HG03432 (cell line): ENCODE results near the gene MYH16.
"Not testable (repeated sequence)": the region's sequence is repeated elsewhere in the genome, so short reads cannot be mapped to it uniquely, and the experiment has no call there.

Experiments used
- ATAC-seq: cut with Tn5 transposase; IDR thresholded peaks from one replicate; pipeline ENCODE4 v1.9.1; 2021; ENCODE audit warnings: mild to moderate bottlenecking, moderate library complexity; ENCODE audit not compliant: unreplicated experiment

MYH16 gene

GRCh38 chr7:99301496-99301895, 28.9 kb downstream of the MYH16 start:
- no peak for ATAC-seq

- no peak for ATAC-seq
Observed at GRCh38 chr7:99305473-99306260, 33.0 kb downstream of the MYH16 start.

GRCh38 chr7:99308461-99309074, 35.9 kb downstream of the MYH16 start:
- no peak for ATAC-seq

- ATAC-seq = no peak
Observed at GRCh38 chr7:99309111-99309510, 36.5 kb downstream of the MYH16 start.

- ATAC-seq = no peak
Observed at GRCh38 chr7:99310004-99310403, 37.4 kb downstream of the MYH16 start.

- ATAC-seq = no peak
Observed at GRCh38 chr7:99311702-99312101, 39.1 kb downstream of the MYH16 start.

GRCh38 chr7:99312316-99313203, 39.9 kb downstream of the MYH16 start:
- ATAC-seq = no peak

- ATAC-seq = no peak
Observed at GRCh38 chr7:99313204-99313573, 40.5 kb downstream of the MYH16 start.

GRCh38 chr7:99314504-99314903, 41.9 kb downstream of the MYH16 start:
- ATAC-seq = no peak

GRCh38 chr7:99320371-99320770, 47.7 kb downstream of the MYH16 start:
- ATAC-seq = no peak

- not testable (repeated sequence) for ATAC-seq
Observed at GRCh38 chr7:99322659-99323058, 50.0 kb downstream of the MYH16 start.

- ATAC-seq = no peak
Observed at GRCh38 chr7:99324559-99324958, 51.9 kb downstream of the MYH16 start.

- no peak for ATAC-seq
Observed at GRCh38 chr7:99325001-99325493, 52.4 kb downstream of the MYH16 start.

- peak; percentile 93 for ATAC-seq
Observed at GRCh38 chr7:99325592-99326407, 53.2 kb downstream of the MYH16 start, which contains the start of gene ARPC1A. Gene ARPC1A, plus strand, starts transcription at chr7:99325898. Its CDS starts 7,456 bp downstream, at chr7:99333354.

GRCh38 chr7:99326408-99326782, 53.8 kb downstream of the MYH16 start:
- no peak for ATAC-seq

- not testable (repeated sequence) for ATAC-seq
Observed at GRCh38 chr7:99330314-99330961, 57.8 kb downstream of the MYH16 start.

- no peak for ATAC-seq
Observed at GRCh38 chr7:99331002-99331401, 58.4 kb downstream of the MYH16 start.

- no peak for ATAC-seq
Observed at GRCh38 chr7:99339595-99339994, 67.0 kb downstream of the MYH16 start.

- no peak for ATAC-seq
Observed at GRCh38 chr7:99340659-99341058, 68.0 kb downstream of the MYH16 start.

- ATAC-seq = no peak
Observed at GRCh38 chr7:99344061-99344647, 71.5 kb downstream of the MYH16 start.
